SHP77 (cell line): ENCODE results near the gene REEP1.
A peak's percentile ranks its signal among the peaks of the same experiment; 100 is the strongest.
"Not testable (repeated sequence)": the region's sequence is repeated elsewhere in the genome, so short reads cannot be mapped to it uniquely, and the experiment has no call there.

Experiments used
- DNase-seq, 2 experiments: peaks; one replicate each; lab custom pipeline; 2025; lab: John Stamatoyannopoulos, UW

REEP1 gene

DNA sequence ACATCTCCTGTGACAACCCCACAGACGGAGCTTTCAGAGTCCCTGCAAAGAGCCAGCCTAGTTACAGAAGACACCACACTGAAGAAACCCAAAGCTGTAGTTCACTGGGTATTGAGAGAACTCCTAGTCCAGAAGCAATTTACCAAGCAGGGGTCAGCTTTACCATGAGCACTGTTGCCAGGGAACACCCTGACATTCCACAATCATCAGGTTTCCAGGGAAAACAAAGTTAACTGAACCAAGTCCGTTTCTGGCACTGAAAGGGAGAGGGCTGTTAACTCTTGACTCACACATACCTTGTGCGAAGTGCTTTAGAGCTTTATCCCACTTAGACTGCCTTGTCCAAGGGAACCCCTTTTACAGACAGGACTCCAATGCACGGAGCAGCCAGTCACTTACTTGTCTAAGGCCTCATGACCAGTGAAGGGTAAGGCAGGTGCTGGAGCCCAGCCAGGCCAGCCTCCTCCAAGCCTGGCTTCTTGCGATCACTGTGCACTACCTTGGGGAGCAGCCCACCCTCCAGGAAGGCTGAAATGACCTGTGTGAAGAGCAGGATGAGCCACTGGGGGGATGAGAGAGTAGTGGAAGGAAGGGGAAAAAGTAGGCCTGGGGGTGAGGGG lies 53.9 kb downstream of the REEP1 start:
- DNase-seq = no peak

DNA sequence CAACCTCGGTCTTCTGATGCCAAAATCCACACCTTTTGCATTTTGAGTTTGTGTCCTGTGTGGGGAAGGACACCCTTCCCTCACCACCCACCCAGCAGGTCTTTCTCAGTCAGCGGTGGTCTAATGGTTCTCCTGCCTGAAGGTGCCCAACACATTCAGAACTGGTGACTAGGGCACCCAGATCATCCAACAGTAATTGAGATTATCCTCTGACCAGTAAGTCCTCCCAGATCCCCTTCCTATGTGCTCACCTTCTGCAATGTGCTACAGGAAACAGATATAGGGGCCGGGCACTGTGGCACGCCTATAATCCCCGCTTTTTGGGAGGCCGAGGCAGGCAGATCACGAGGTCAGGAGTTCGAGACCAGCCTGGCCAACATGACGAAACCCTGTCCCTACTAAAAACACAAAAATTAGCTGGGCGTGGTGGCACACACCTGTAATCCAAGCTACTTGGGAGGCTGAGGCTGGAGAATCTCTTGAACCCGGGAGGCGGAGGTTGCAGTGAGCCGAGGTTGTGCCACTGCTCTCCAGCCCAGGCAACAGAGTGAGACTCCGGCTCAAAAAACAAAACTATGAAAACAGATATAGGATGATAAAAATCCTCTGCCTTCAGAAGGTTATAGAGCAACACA lies 56.2 kb downstream of the REEP1 start:
- no peak for DNase-seq

DNA sequence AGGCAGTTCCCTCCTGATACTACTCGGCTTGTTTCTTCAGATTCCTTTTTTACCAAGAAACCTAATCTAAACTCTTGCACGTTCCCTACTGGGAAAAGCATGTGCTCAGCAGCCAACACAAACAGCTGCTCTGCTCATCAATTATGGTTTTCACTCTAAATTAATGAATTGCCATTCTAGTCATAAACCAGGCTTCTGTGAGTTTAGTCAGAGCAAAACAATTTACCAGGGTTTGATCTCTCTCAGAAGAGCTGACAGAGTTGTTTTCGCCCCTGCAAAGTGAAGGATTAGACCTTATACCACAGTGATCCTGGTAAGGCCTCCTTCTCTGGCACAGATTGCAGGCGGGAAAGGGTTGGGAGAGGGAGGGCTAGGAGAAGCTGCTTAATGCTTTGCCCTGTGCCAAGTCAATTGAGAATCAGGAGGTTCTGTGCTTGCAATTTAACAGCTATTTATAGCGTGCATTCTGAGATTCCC lies 57.2 kb downstream of the REEP1 start:
- DNase-seq = no peak

DNA sequence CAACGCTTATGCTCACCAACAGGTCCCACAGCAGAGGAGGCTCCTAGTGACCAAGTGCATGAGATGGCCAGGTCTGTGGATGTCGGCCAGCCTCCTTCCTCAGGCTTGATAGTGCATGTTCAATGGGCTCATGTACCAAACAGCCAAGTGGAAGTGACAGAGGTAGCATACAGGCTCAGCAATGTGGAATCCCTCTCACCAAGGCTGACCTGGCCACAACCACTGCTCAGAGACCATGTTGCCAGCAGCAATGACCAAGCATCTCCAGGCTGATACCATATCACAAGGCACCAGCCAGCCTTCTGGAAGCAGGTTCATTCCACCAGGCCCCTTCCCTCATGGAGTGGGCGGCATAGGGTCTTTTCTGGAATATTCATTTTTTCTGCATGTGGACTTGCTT lies 61.5 kb downstream of the REEP1 start:
- no peak for DNase-seq

DNA sequence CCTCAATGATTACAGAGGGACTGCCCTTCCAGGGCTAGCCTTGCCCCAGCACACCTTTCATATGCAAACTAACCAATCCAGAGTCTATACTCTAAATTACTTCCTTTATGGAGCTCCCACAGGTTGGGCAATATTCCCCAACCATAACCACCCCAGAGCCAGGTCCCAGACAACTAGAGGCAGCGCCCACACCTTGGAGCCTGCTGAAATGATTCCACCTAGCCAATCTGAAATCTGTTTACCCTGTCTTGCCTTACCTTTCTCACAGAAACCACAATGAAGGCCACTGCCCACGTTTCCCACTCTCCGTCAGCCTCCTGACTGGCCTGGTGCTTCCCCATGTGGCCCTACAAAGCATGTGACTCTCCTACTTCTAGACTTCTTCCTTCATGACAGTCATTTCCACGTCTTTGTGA lies 62.0 kb downstream of the REEP1 start:
- no peak for DNase-seq

DNA sequence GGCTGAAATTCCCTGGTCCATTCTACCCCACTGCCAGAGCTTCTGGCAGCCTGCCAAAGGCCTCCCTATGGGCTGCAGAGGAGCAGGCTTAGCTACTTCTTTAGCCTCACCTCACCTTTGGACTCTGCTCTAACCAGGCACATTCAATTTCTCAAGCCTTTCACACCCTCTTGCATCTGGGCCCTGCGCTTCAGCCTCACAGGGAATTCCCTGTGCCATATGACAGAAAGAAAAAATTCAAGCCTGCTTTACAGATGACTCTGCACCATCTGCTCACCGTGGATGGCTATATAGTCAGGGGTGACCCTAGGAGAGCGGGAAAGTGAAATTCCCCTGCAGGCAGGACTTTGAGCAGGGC lies 62.5 kb downstream of the REEP1 start:
- peak; percentile 16 to 31 for DNase-seq

DNA sequence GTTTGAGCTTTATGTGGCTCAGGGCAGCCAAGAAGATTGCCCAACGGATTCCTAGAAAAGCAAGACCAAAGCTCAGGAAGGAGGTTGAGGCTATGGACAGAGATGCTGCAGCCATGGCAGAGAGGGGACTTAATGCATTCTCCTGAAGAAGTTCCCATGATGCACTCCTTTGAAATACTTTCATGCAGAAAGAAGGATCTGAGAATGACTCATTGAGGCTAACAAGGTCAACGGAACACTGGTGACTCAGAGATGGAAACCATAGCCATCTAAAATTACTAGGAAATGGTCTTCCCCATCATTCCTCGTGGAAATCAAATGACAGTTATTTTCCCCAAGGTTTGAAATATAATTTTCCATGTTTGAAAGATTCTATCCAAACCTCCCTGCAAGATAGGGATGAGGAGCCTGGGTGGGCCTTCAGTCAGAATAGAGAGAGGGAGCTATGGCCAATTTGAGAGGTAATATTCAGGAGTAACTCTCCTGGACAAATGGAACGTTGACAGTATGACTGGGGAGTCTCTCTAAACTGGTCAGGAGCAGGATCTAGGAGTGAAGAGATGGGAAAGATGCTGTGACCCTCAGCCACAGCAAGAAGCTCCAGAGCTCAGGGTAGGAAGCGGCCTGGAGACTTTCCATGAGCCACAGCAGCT lies 63.0 kb downstream of the REEP1 start:
- DNase-seq = no peak

DNA sequence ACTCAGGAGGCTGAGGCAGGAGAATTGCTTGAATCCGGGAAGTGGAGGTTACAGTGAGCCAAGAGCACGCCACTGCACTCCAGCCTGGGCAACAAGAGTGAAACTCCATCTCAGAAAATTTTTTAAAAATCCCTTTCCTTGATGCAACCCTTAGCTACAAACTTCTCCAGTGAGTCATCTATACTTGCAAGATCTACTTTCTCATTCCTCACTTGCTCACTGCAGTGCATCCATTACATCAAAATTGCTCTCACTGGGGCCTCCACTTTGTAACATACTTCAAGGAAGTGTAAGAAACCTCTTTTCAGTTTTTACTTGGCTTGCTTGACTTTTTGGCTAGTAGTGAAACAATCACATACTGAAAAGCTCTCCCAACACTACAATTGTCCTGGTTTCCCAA lies 65.3 kb downstream of the REEP1 start:
- no peak for DNase-seq

DNA sequence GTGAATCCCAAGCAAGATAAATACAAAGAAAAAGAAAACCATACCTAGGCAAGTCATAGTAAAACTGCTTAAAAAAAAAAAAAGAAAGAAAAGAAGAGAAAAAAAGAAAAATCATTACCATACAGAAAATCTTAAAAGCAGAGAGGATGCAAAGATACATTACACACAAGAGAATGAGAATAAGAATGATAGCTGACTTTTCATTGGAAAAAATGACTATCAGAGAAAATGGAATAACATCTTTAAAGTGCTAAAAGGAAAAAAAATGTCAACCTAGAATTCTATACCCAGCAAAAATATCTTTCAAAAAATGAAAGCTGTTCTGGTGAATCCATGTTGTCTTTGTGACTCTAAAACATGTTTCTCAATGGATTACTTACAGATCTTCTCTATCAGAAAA lies 66.2 kb downstream of the REEP1 start:
- no peak for DNase-seq

DNA sequence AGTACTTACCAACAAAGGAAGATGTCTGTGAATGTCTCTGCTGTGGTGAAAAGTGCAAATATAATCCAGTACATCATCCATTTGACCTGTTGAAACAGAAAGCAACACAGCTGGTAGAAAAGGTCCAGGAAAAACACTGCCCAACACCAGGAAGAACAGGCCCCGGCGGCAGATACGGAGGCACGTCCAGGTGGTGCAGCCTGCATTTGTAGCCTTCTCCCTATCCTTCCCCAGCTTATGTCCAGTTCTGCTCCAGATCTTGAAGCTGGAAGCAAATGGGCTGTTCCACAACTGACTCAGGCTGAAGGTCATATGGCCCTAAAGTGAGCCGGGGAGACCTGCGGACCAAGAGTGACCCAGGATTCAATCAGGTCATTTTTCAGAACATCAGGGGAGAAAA lies 73.5 kb downstream of the REEP1 start:
- DNase-seq = no peak

DNA sequence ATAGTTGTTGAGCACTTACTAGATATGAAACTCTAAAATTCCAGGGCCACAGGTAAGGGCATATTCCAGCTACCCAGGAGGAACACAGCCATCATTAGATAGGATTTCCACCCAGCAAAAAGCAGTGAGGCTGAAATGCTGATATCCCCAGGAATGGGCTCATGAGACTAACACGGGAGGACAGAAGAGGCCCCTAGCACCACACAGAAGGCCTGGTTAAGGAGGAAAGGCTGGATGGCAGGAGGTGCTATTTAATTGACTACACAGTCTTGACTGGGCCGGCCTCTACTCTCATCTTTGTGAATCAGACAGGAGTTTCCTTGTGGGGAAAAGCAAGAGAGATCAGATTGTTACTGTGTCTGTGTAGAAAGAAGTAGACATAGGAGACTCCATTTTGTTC lies 76.4 kb downstream of the REEP1 start:
- DNase-seq = no peak

DNA sequence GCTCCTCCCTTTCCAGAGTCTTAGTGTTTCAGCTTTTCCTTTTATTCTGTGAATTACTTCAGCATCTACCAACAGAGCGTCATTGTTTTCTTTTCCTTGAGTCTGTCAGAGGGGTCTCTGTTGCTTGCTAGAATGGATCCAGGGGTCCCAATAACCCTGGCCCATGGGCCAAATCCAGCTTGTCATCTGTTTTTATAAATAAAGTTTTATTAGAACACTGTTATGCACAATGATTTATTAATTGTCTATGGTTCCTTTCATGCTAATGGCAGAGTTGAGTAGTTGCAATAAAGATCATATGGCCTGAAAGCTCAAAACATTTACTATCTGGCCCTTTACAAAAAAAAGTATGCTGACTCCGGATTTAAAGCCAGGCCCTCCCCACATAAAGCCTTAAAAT lies 79.3 kb downstream of the REEP1 start:
- no peak for DNase-seq

DNA sequence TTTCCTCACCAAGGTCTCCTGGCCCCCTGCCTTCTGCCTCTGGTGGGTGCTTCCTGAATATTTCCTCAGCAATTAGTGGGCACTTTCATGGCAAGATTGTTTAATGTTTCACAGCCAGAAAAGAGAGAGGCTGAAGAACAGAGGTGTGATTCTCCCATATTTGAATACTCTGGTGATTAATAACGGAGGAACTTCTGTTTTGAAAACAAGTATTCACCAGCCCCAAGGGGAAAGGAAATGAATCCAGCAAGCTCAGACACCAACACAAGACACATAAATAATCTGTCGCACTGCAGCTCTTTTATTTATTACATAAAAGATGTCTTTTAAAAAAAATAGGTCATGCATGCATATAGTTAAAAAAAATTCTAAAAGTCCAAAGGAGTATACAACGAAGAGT lies 80.4 kb downstream of the REEP1 start:
- no peak for DNase-seq

DNA sequence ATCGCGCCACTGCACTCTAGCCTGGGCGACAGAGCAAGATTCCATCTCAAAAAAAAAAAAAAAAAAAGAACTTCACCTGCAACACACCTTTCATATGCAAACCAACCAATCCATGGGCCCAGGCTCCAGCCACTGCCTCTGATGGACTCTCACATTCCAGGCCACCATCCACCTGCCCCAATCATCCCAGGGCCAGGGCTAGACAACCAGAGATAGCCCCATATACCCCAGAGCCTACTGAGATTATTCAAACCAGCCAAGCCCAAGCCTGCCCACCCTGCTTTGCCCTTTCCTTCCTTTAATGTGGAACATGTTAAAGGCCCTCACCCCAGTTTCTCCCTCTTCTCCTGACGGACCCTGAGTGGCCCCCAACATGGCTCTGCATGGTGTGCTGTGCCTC lies 81.1 kb downstream of the REEP1 start:
- no peak for DNase-seq

DNA sequence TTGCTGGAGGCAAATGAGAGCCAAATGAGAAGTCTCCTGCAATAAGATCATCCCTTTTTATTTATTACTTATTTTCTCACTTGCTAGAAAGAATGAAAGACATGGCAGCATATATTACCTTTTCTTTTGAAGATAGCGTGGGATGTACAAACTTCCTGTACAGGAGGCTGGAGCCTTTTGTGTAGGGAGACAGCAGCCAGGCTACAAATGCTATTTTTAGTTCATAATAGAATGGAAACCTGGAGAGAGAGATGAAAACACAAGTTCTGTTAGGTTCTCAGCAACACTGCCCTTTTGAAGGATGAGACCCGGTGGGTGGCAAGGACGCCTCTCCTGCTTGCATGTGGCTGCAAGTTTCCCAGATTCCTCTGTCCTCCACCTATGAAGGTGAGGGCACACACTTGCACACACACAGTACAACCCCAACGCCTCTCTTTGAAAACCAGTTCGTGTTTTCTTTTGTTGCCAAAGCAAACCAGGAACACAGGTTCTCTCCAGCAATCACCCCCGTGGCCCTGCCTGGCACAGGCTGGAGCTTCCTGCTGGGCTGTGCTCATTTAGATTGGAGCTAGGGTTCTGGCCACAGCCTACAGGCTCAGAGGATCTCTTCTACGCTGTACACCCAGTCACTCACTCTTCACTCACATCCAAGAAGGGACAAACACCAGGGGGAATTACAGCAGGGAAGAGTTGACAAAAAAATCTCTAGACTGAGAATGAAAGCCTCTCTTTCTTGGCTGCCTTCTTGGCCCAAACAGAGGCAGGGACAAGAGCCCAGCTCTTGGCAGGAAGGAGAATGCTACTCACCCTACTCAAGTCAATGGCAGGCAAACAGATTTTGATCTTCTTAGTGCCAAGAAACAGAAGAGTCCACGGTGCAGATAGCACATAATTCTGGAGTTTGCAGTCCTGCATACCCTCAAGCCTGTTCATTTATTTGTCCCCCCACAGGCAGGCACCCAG lies 82.6 kb downstream of the REEP1 start:
- DNase-seq = peak in 1 of 2 experiments; percentile 3

DNA sequence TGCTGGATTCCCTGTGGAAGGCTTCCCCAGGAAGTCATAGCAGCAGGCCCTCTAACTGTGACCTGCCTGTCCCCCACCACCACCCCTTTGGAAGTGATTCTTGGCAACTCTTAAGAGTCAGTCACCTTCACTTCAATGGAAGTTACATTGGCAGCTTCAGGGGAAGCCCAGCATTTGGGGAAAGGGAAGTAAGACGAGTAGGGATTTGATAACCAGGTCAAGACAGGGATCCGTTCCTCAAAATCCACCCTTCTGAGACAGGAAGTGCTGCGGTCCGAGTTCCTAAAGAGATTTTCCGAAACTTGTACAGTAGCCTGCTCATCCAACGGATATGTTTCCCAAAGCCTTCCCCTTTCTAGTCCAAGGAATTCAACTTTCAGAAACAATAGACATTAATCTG lies 84.0 kb downstream of the REEP1 start:
- DNase-seq = no peak

DNA sequence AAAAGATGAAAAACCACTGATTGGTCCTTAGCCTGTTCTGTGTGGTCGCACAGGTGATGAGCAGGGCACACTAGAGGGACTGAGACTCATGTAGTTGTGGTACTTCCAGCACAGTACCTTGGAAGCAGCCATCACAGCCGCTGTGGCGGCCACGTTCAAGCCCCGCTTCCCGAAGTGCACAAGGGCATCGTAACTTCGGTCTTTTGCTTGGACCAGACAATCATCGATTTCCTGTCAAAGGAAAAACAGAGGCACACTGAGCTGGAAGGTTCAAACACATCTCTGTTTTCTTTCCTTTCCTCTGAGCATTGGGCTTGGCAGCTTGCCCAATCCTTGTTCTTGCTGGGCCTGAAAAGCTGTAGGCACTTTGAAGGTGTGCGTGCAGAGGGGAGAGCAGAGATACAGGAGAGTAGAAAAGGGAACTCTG lies 85.6 kb downstream of the REEP1 start:
- peak; percentile 62 to 69 for DNase-seq

DNA sequence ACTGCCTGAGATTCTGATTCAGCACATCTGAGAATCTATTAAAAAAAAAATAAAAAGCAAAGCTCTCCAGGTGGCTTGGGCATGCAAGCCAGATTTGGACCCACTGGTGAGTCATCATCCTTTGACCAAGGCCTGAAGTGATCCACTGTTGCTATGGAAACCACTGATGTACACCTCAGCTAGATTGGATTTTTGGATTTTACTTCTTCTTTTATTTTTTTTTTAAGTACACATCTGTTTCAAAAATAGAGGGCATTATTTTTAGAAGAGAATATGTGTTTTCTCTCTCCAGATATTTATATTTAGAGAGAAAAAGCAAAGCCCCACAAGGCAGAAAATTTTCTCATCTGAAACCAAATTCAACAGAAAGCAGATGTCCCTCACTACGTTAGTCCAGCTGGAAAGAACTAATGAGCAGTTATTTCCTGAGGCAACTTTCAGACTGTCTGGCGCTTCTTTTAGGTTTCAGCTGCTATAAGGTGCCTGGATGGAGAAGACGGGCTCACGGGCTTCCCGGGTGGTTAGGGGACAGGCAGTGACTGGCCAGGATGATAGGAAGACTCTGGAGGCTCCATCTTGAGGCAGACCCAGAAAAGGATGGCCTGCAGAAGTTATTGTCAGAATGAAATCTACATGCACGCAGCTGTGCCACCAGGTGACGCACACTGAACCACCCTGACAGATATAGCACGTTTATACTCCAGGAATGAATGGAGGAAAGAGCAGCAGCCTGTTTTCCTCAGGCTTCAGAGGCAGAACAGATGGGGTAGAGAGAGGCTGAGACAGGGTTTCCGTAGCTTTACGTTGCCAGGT lies 87.6 kb downstream of the REEP1 start:
- DNase-seq = peak; percentile 83 to 85

DNA sequence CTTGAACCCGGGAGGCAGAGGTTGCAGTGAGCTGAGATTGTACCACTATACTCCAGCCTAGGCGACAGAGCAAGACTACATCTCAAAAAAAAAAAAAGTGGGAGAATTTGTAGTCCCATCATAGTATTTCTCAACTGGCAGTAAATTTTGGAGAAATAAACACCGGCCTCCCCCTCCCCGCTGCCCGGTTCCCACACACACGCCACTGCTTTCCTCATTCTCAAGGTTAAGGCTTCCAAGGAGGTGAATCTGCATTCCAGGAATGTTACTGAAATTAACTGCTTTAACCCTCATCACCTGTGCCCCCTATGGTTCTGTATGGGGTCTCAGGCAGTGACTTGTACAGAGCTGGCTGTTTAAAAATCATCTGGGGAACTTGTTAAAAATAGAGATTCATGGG lies 88.2 kb downstream of the REEP1 start:
- no peak for DNase-seq

DNA sequence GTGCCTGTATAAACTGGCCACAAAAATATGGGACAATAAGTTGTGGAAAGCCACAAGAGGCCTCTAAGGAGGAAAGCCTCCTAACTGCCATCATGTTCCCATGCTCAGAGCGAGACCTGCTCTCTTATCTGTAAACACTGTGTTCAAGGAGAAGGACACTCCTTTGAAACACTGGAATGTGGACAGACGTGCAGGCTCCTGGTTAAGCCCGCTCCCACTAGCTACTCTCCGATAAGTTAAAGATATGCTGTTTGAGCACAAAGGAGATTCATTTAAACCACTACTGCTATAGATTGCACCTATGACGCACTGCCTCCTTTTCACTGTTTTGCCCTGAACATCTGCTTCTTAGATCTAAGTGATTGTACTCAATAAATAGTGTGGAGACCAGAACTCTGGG lies 92.2 kb downstream of the REEP1 start:
- not testable (repeated sequence) for DNase-seq

DNA sequence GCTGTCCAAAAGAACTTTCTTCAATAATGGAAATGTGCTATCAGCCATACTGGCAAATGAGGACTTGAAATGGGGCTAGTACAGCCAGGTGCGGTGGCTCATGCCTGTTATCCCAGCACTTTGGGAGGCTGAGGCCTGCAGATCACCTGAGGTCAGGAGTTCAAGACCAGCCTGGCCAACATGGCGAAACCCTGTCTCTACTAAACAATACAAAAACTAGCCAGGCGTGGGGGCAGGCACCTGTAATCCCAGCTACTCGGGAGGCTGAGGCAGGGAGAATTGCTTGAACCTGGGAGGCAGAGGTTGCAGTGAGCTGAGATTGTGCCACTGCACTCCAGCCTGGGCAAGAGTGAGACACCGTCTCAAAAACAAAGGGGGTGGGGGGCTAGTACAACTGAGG lies 92.6 kb downstream of the REEP1 start:
- DNase-seq = not testable (repeated sequence)
